ENCODE measurements around the gene ASIC3. TPM values are rescaled to one million over a fixed set of nuclear protein-coding genes. Genes with fewer than 3 reads are reported as not detected.
"Not testable (repeated sequence)": the region's sequence is repeated elsewhere in the genome, so short reads cannot be mapped to it uniquely, and the experiment has no call there.

Gene ASIC3
- total and polyA plus RNA-seq, 4 donors = 0.37 to 3.9 (median 2.4) TPM

- no peak overlapping the region for H3K4me3 ChIP-seq
- peaks cover 0 to 22% (median 2%) of the 10 kb centered on the region in 4 donors for H3K36me3 ChIP-seq (ENCODE audit: control insufficient read depth in 4 of 4, insufficient read depth in 4 of 4, low read length in 4 of 4)
- no peak for ATAC-seq (ENCODE audit: insufficient read depth, low FRiP score)
- H3K9ac ChIP-seq (ENCODE audit: insufficient read depth in 1 of 2, low read length in 2 of 2) = no peak overlapping the region
- peaks cover 0 to 2% (median 0%) of the 10 kb centered on the region in 4 donors for H3K9me3 ChIP-seq (ENCODE audit: control insufficient read depth in 4 of 4, insufficient read depth in 3 of 4, low read length in 3 of 4)
- H3K4me1 ChIP-seq (ENCODE audit: control insufficient read depth in 5 of 5, insufficient read depth in 5 of 5, low read length in 5 of 5) = peaks cover 0 to 8% (median 0%) of the 10 kb centered on the region in 5 donors
- no peak overlapping the region for H3K27ac ChIP-seq (ENCODE audit: low read depth in 1 of 2, low read length in 1 of 2)
- WGBS, 2 donors = 94 to 95% methylated on average over 30 of the region's 30 CpGs
- no peak for TF ChIP-seq CTCF (IDR thresholded peaks at IDR 0.05; ENCODE audit: control extremely low read depth, extremely low read depth)
- H3K27me3 ChIP-seq (ENCODE audit: control insufficient read depth in 3 of 3, insufficient read depth in 3 of 3, low read length in 2 of 3) = no peaks in the 10 kb centered on the region
- no peak for DNase-seq
Observed at GRCh38 chr7:151040616-151041375, 7.5 kb upstream of the ASIC3 start.

- not testable (repeated sequence) for H3K9me3 ChIP-seq (ENCODE audit: control insufficient read depth in 4 of 4, insufficient read depth in 3 of 4, low read length in 3 of 4); H3K27ac ChIP-seq (ENCODE audit: low read depth in 1 of 2, low read length in 1 of 2); H3K4me3 ChIP-seq; ATAC-seq (ENCODE audit: insufficient read depth, low FRiP score); H3K27me3 ChIP-seq (ENCODE audit: control insufficient read depth in 3 of 3, insufficient read depth in 3 of 3, low read length in 2 of 3); DNase-seq; H3K9ac ChIP-seq (ENCODE audit: insufficient read depth in 1 of 2, low read length in 2 of 2)
- peaks cover 0 to 12% (median 3%) of the 10 kb centered on the region in 4 donors for H3K36me3 ChIP-seq (ENCODE audit: control insufficient read depth in 4 of 4, insufficient read depth in 4 of 4, low read length in 4 of 4)
- WGBS, 2 donors = 89% methylated on average over 10 of the region's 10 CpGs
- peaks cover 0 to 34% (median 7%) of the 10 kb centered on the region in 5 donors for H3K4me1 ChIP-seq (ENCODE audit: control insufficient read depth in 5 of 5, insufficient read depth in 5 of 5, low read length in 5 of 5)
Observed at GRCh38 chr7:151043449-151043848, 4.9 kb upstream of the ASIC3 start.

GRCh38 chr7:151043959-151044358 is 4.4 kb upstream of the ASIC3 start:
- Histone ChIP-seq H3K9me3 (ENCODE audit: control insufficient read depth in 4 of 4, insufficient read depth in 3 of 4, low read length in 3 of 4) (peaks cover 0 to 2% (median 0%) of the 10 kb centered on the region in 4 donors), H3K4me1 (ENCODE audit: control insufficient read depth in 5 of 5, insufficient read depth in 5 of 5, low read length in 5 of 5) (peaks cover 0 to 34% (median 3%) of the 10 kb centered on the region in 5 donors), H3K36me3 (ENCODE audit: control insufficient read depth in 4 of 4, insufficient read depth in 4 of 4, low read length in 4 of 4) (peaks cover 0 to 12% (median 3%) of the 10 kb centered on the region in 4 donors), H3K27ac (ENCODE audit: low read depth in 1 of 2, low read length in 1 of 2) (no peak overlapping the region), H3K27me3 (ENCODE audit: control insufficient read depth in 3 of 3, insufficient read depth in 3 of 3, low read length in 2 of 3) (no peaks in the 10 kb centered on the region), H3K4me3 (no peak overlapping the region), H3K9ac (ENCODE audit: insufficient read depth in 1 of 2, low read length in 2 of 2) (no peak overlapping the region)
- TF ChIP-seq CTCF (IDR thresholded peaks at IDR 0.05; ENCODE audit: control extremely low read depth, extremely low read depth) = no peak
- 97% methylated on average over 20 of the region's 20 CpGs for WGBS, 2 donors
- DNase-seq = no peak
- ATAC-seq (ENCODE audit: insufficient read depth, low FRiP score) = no peak

GRCh38 chr7:151045262-151045661 is 3.1 kb upstream of the ASIC3 start:
- H3K36me3 ChIP-seq (ENCODE audit: control insufficient read depth in 4 of 4, insufficient read depth in 4 of 4, low read length in 4 of 4) = peaks cover 0 to 12% (median 3%) of the 10 kb centered on the region in 4 donors
- no peak for DNase-seq
- WGBS, 2 donors = 91% methylated on average over 11 of the region's 11 CpGs
- TF ChIP-seq CTCF (IDR thresholded peaks at IDR 0.05; ENCODE audit: control extremely low read depth, extremely low read depth) = no peak
- ATAC-seq (ENCODE audit: insufficient read depth, low FRiP score) = no peak
- H3K27ac ChIP-seq (ENCODE audit: low read depth in 1 of 2, low read length in 1 of 2) = no peak overlapping the region
- H3K9ac ChIP-seq (ENCODE audit: insufficient read depth in 1 of 2, low read length in 2 of 2) = no peak overlapping the region
- H3K9me3 ChIP-seq (ENCODE audit: control insufficient read depth in 4 of 4, insufficient read depth in 3 of 4, low read length in 3 of 4) = peaks cover 0 to 2% (median 0%) of the 10 kb centered on the region in 4 donors
- H3K27me3 ChIP-seq (ENCODE audit: control insufficient read depth in 3 of 3, insufficient read depth in 3 of 3, low read length in 2 of 3) = no peaks in the 10 kb centered on the region
- H3K4me1 ChIP-seq (ENCODE audit: control insufficient read depth in 5 of 5, insufficient read depth in 5 of 5, low read length in 5 of 5) = peaks cover 0 to 26% (median 0%) of the 10 kb centered on the region in 5 donors
- H3K4me3 ChIP-seq = no peak overlapping the region

Data from lung (tissue), 12 donors.